ENCODE measurements around the gene HSPG2.

DNA sequence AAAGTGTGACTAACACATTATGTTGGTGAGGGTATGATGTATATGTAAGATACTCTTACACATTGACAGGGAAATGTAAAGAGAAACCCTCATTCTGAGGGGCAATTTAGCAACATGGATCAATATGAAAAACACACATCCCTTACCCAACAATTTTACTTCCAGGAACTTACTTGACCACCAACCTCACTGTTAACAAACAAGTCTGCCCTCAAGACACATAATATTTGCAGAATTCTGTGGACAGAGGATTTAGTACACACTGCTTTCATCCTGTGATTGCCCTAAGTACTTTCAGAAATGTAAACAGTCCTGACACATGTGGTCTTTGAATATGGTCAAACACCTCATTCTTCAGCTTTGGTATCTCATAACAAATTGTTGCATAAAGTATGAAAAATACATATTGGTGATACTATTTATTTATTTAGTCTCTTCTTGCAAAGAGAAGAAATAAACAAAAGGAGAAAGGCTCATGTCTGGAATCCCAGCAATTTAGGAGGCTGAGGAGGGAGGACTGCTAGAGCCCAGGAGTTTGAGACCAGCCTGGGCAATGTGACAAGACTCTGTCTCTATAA, 161.0 kb downstream of the HSPG2 start:
- TF ChIP-seq POLR2A (IDR thresholded peaks at IDR 0.05; ENCODE audit: low read length) (no peak), GATA1 (IDR thresholded peaks at IDR 0.05; ENCODE audit: low read depth, low read length) (no peak)
